HG02981 (cell line): ENCODE data around the gene ZNF709.
"Not testable (repeated sequence)": the region's sequence is repeated elsewhere in the genome, so short reads cannot be mapped to it uniquely, and the experiment has no call there.

ENCODE experiments used
- ATAC-seq: cut with Tn5 transposase; IDR thresholded peaks from one replicate; pipeline ENCODE4 v1.9.1; 2021; ENCODE audit warnings: mild to moderate bottlenecking, moderate library complexity; ENCODE audit not compliant: unreplicated experiment

The ZNF709 gene

DNA sequence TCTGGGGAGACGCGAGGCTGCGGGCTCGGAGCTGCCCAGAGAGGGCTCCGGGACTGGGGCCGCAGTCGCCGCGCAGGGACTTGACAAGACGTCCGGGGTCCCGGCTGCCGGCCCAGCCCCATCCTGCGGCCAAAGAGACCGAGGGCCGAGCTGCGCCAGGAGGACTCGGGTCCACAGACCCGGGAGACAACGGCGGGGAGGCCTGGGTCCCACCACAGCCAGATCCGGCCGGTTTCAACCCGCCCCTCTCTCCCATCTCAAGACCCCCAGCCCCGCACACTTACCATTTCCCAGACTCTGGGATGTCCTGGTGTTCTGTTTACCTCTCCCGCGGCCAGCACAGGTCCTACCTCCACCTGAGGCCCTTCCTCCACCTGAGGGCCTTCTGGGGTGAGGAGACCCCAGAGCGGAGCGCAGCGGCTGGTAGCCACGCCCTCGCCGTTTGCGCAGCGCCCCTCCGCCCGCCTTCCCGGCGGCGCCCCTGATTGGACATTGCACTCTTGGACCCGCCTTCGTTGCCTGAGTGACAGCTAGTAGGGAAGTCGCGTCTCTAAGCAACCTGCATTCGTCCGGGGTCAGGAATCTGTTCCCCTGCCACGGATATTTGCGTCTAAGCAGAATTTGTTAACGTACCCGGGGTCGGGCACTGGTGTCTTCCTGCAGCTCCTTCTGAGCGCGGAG, at the start of gene ZNF709:
TSS of gene ZNF709 (minus strand) at position 446 of the 681 bp plus-strand sequence. CDS start at position 287, 159 bp downstream.
- peak; percentile 91 for ATAC-seq

DNA sequence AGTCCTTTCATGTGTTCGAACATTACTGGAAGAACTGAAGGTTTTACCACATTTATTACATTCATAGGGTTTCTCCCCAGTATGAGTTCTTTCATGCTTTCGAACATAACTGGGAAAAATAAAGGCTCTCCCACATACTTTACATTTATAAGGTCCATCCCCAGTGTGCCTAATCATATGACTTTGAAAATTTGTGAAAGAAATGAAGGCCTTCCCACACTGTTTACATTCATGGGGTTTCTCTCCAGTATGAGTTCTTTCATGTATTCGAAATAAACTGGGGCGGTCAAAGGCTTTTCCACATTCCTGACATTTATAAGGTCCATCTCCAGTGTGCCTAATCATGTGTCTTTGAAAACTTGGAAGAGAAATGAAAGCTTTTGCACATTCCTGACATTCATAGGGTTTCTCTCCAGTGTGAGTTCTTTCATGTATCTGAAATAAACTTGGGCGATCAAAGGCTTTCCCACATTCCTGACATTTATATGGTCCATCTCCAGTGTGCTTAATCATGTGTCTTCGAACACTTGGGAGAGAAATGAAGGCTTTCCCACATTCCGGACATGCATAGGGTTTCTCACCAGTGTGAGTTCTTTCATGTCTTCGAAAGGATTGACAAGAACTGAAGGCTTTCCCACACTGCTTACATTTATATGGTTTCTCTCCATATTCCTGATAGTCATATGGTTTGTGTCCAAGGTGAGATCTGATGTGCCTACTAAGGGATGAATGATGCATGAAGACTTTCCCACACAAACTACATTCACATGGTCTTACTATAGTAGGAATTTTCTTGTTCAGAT, 42.6 kb upstream of the ZNF709 start:
- no peak for ATAC-seq

DNA sequence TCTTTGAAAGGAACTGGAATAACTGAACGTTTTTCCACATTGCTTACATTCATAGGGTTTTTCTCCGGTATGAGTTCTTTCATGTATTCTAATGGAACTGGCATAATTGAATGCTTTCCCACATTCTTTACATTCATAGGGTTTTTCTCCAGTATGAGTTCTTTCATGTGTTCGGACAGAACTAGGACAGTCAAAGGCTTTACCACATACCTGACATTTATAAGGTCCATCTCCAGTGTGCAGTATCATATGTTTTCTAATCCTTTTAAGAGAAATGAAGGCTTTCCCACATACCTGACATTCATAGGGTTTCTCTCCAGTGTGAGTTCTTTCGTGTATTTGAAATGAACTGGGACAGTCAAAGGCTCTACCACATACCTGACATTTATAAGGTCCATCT, 41.9 kb upstream of the ZNF709 start:
- no peak for ATAC-seq

DNA sequence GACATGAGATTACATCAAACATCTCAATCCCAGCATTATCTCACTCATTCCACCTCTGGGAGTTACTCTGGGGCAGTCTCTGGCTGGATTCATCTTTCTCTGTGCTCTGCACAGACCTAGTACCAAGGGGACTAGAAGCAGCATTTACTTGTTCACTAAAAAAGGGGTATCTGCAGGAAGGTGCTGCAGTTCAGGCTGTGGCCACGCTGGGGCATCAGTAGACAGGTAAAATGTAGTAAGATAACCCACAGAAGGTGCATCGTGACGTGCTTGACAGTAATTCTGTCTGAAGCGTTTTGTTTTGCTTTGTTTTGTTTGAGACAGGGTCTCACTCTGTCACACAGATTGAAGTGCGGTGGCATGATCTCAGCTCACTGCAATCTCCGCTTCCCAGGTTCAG, 37.4 kb upstream of the ZNF709 start:
- ATAC-seq = no peak

DNA sequence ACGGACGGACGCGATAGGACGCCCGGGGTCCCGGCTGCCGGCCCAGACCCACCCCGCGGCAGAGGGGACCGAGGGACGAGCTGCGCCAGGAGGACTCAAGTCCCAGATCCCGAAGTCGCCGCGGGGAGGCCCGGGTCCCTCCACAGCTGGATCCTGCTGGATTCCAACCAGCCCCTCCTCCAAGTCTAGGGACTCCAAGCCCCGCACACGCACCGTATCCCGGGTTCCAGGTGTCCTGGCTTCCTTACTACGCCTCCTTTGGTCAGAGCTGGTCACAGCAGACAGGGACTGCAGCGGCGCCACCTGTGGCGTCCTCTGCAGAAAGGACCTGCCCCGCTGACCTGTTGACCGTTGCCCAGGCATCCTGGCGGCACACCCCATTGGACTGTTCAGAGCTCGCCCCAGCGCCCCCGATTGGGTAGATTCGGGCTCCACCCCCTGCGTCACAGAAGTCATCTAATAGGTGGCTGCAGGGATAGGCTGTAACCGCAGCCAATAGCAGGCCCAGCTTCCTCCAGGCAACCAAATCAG, 29.0 kb upstream of the ZNF709 start:
- ATAC-seq = no peak

DNA sequence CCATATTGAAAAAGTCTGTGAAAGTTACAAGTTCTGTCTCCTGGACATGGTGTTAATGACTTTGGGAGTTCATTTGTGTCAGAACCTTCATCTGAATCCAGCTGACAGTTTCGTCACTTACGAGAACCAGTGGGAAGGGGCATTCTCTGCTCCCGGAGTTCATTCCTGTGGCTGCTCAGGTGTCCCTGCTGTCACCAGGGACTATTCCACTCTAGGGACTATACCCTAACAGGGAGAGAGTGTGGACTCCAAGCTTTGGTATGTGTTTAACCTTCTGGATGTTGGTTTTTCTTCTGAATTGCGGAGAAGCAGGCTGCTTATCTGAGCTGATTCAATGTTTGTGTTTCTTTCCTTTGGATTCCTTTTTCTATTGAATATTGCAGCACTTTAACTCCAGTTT, 12.4 kb upstream of the ZNF709 start:
- no peak for ATAC-seq

DNA sequence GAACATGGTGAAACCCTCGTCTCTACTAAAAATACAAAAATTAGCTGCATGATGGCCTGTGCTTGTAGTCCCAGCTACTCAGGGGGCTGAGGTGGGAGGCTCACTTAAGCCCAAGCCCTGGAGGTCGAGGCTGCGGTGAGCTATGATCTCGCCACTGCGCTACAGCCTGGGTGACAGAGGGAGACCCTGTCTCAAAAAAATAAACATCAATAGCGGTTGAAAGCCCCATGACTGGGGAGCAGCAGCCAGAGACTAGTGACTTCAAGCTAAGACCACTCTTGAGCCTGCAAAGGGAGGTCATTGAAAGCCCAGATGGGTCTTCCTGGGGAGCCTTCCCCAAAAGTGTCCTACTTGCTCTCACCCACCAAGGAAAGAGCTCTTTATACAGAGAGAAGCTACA, 11.9 kb upstream of the ZNF709 start:
- no peak for ATAC-seq

DNA sequence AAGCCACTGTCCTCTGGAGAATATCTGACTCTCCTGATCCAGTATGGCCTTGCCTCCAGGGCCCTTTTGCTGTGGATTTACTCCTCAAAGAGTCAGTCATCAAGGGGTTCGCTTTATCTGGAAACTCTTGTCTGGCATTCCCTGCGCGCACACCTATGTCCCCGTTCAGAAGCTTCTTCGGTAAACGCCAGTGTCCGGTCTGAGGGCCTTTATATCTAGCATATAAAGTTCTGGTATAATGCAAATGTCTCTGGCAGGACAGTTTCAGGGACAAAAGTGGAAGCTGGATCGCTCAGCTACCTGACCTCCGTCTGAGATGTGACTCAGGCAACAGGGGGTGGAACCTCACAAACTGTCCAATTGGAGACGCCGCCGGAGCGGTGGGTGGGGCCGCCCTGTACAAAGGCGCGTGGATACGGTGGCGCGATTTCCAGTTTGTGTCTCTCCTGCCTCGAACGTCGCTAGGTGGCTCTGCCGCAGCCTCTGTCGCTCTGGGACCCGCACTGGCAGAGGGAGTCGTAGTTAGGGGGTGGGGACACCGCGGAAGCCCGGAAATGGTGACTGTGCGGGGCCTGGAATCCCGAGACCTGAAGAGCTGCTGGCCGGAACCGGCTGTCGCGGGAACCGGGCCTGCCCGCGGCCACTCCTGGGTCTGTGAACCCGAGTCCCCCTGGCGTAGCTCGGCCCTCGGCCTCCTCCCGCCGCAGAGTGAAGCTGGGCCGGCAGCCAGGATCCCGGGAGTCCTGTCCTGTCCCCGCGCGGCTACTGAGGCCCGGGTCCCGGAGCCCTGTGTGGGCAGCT, 10.6 kb upstream of the ZNF709 start:
- ATAC-seq = peak; percentile 94

DNA sequence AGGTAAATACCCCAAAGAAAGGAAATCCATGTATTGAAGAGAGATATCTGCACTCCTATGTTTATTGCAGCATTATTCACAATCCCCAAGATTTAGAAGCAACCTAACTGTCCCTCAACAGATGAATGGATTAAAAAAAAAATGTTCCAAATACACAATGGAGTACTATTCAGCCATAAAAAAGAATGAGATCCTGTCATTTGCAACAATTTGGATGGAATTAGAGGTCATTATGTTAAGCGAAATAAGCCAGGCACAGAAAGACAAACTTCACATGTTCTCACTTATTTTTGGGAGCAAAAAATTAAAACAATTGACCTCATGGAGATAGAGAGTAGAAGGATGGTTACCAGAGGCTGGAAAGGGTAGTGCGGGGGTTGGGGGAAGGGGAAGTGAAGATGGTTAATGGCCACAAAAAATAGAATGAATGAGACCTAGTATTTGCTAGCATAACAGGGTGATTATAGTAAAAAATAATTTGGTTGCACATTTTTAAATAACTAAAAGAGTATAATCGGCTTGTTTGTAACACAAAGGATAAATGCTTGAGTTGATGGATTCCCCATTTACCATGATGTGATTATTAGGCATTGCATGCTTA, 9.7 kb upstream of the ZNF709 start:
- no peak for ATAC-seq

DNA sequence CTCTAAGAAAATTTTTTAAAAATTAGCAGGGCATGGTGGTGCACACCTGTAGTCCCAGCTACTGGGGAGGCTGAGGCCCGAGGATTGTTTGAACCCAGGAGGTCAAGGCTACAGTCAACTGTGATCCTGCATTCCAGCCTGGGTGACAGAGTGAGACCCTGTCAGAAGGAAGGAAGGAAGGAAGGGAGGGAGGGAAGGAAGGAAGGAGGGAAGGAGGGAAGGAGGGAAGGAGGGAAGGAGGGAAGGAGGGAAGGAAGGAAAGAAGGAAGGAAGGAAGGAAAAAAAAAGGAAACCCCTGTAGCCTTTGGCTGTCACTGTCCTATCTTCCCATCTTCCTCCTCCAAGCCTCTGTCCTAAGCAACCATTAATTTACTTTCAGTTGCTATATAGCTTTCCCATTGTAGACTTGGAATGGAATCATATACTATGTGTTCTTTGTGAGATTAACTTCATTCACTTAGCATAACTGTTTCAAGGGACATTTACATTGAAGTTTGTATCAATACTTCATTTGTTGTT, 1.7 kb upstream of the ZNF709 start:
- not testable (repeated sequence) for ATAC-seq

DNA sequence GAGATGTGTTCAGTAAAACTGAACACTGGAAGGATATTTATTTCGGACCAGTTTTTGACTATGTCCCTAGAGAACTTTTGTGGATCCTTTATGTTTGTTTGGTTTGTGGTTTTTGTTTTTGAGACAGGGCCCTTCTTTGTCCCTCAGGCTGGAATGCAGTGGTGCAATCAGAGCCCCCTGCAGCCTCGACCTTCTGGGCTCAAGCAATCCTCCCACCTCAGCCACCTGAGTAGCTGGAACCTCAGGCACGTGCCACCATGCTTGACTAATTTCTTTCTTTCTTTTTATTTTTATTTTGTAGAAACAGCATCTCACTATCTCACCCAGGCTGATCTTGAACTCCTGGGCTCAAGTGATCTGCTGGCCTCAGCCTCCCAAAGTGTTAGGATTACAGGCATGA, 955 bp upstream of the ZNF709 start:
- ATAC-seq = no peak

DNA sequence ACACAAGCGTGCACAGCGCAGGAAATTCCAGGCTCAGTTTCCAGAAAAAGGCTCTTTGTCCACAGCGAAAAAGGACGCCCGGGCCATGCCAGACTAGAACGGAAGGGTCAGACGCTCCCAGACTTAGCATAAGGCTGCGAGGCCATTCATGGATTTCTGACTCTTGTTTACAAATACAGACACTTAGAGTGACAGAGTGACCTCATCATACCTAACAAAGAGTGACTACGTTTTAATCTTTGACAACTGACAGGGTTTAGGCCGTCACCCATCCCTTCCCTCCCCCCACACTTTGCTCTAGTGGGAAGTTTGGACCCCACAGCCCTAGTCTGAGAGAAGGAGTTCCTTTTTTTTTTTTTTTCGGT, 418 bp upstream of the ZNF709 start:
- ATAC-seq = no peak

DNA sequence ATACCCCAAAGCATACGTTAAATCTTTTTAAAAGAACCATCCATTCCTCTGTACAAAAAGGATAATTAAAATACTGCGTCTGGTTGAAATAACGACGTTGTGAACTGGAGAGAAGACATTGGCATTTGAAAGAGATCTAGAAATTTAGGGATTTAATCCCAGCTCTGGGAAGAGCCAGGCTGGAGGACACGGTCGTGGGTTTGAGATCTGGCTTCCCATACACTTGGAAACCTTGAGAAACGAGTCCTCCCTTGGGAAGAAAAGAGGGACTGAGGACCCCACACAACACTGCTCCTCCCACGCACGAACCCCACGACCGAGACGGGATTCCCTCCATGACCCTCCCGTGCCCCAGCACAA, 625 bp downstream of the ZNF709 start:
- no peak for ATAC-seq

DNA sequence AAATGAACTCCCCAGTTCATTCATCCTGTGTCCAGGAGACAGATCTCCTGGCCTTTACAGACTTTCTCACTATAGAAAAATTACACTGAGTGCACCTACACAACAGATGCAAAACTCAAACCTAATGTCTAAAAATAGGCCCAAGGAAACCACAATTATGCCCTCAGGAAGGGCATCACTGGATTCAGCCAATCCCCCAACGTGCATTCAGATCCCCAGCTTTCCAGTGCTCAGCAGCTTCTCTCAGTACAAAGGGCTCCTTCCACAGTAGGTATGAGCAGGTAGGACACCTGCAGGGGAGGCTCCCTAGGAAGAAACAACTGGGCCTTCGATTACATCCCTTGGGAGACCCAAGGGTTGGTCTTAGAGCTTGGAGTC, 2.1 kb downstream of the ZNF709 start:
- no peak for ATAC-seq

DNA sequence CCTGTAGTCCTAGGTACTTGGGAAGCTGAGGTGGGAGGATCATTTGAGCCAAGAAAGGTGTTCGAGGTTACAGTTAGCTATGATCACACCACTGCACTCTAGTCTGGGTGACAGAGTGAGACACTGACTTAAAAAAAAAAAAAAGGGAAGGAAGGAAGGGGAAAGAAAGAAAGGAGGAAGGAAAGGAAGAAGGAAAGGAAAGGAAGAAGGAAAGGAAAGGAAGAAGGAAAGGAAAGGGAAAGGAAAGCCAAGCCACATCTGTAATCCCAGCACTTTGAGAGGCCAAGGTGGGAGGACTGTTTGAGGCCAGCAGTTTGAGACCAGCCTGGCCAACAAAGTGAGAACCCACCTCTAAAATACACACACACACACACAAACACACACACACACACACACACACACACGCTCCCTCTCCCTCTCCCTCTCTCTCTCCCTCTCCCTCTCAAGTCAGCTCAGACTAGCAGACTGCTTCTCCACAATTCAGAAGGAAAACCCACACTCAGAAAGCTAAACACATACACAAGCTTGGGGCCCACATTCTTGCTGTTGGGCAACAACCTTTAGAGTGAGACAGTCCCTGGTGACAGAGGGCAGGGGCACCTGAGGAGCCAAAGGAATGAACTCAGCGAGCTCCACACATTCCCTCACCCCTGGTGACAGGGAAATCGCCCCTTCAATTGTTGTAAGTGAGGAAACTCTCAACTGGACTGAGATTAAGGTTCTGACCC, 2.7 kb downstream of the ZNF709 start:
- no peak for ATAC-seq

DNA sequence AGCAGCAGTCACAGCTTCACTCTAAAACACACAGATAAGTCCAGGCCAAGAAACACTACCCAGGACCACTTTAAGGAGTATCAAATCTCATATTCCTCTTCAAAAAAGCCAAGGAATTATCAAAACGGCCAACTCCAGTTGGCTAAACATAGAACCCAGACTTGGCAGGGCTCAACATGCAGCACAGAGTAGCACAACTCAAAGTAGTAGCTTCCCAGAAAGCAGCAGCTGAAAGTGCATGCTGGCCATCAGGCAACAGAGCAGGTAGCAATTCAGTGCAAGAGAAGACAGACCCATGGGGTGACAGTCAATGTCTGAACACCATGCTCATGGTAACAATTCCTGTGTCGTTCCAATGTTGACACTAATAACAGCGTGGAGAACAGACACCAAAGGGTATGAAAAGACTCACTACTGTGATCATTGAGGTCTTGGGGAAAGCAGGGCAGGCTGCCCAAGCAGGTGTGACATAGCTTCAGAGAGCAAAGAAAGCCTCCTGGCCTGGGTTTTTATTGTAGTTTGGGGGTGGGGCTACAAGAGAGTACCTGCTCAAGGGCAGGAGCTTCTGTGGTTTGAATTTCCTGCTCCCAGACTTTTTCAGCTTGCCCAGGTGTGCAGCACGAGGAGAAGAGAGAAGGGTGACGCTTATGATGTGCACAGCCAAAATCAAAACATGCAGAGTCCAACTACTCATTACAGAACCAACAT, 6.2 kb downstream of the ZNF709 start:
- ATAC-seq = no peak

DNA sequence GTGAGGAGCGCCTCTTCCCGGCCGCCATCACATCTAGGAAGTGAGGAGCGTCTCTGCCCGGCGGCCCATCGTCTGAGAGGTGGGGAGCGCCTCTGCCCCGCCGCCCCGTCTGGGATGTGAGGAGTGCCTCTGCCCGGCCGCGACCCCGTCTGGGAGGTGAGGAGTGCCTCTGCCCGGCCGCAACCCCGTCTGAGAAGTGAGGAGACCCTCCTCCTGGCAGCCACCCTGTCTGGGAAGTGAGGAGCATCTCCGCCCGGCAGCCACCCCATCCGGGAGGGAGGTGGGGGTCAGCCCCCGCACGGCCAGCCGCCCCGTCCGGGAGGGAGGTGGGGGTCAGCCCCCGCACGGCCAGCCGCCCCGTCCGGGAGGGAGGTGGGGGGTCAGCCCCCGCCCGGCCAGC, 17.0 kb downstream of the ZNF709 start:
- not testable (repeated sequence) for ATAC-seq

DNA sequence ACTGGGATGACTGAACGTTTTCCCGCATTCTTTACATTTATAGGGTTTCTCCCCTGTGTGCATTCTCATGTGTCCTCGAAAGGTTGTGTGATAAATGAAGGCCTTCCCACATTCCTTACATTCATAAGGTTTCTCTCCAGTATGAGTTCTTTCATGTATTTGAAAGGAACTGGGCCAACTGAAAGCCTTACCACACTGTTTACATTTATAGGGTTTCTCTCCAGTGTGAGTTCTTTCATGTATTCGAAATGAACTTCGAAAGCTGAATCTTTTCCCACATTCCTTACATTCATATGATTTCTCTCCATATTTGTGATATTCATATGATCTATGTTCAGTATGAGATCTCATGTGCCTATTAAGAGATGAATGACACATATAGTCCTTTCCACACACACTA, 19.4 kb downstream of the ZNF709 start:
- ATAC-seq = no peak

DNA sequence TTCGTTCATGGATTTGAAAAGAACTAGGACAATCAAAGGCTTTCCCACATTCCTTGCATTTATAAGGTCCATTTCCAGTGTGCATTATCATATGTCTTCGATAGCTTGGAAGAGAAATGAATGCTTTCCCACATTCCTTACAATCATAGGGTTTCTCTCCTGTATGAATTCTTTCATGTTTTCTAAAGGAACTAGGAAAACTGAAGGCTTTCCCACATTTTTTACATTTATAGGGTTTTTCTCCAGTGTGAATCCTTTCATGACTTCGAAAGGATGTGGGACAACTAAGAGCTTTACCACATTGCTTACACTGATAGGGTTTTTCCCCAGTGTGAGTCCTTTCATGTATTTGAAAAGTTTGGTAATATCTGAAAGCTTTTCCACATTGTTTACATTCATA, 19.8 kb downstream of the ZNF709 start:
- no peak for ATAC-seq

DNA sequence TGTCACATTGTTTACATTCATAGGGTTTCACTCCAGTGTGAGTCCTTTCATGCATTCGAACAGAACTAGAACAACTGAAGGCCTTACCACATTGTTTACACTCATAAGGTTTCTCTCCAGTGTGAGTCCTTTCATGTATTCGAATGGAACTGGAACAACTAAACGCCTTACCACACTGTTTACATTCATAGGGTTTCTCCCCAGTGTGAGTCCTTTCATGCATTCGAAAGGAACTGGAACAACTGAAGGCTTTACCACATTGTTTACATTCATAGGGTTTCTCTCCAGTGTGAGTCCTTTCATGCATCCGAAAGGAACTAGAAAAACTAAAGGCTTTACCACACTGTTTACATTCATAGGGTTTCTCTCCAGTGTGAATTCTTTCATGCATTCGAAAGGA, 20.5 kb downstream of the ZNF709 start:
- ATAC-seq = not testable (repeated sequence)
